HG02938 (cell line): Measurements from ENCODE around the gene SLC12A7.

ENCODE experiments used
- ATAC-seq: cut with Tn5 transposase; IDR thresholded peaks from one replicate; pipeline ENCODE4 v1.9.1; 2021; ENCODE audit warnings: mild to moderate bottlenecking, moderate library complexity; ENCODE audit not compliant: unreplicated experiment

The SLC12A7 gene

DNA sequence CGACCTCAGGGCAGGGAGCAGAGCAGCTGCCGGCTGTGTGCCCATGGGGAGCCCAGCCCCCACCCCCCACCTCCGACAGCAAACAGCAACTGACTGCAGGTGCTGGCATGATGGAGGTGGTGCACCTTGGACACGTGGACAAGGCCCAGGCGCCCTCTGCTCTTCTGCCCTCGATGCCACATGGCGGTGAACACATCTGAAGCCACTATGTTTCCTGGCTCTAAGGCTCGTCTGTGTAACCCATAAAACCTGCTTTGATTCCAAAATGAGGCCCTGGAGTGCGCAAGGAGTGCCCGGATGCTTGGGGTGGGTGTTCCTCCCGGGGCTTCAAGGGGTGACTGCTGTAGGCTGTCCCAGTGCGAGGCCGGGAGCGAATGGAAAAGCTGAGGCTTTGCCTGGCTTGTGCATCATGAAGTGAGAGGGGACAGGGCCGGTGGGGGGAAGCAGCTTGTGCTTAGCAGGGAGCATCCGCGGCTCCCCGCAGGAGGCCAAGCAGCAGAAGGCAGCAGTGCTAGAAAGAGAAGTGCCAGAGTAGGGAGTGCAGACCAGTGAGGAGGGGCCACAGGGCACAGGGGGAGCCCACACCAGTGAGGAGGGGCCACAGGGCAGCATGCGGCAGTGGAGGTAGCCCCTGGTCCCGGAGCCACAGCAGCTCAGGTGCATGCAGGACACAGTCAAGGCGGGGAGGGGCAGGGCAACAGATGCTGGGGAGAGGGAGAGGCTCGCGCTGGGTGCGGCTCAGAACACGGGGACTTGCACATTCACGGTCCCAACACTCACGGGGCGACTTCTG, 73.2 kb downstream of the SLC12A7 start:
- ATAC-seq: no peak

DNA sequence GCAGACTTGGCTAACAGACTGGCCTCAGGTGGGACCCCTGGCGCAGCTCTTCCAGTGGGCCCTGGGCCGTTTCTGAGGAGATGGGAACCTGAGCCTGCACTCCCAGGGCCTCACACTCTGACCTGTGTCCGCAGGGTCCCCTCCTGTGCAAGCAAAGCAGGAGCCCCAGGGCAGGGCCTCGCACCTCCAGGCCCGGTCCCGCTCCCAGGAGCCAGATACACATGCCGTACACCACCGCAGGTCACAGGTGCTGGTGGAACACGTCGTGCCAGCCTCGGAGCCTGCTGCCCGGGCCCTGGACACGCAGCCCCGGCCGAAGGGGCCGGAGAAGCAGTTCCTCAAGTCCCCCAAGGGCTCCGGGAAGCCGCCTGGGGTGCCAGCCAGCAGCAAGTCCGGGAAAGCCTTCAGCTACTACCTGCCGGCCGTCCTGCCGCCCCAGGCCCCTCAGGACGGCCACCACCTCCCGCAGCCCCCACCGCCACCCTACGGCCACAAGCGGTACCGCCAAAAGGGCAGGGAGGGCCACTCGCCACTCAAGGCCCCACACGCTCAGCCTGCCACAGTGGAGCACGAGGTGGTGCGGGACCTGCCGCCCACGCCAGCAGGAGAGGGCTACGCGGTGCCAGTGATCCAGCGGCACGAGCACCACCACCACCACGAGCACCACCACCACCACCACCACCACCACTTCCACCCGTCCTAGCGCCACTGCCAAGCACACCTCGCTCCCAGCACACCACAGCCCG, 74.0 kb downstream of the SLC12A7 start:
- no peak for ATAC-seq

DNA sequence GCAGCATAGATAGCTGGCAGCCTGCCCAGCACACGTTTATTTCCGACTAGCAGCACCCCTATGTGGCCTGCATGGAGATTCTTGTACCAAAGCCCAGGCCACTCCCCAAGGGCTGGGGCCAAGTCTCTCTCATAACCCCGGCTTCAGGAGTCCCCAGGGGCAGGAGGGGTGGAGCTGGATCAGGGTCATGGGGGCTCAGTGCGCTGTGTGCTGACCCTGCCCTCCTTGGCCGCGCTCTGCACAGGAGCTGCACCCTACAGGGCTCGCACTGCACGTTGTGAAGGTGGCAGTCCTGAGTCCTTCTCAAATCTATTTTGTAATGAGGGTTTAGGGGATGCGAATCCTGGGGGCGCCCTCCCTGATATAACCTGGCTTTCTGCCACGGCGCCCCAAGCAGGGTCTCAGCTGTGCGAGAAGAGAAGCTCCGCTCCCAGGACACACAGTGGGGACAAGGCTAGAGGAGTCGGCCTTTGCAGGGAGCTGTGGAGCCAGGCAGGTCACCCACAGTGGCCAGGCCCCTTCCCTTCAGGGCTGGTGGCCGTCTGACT, 74.7 kb downstream of the SLC12A7 start:
- no peak for ATAC-seq

- ATAC-seq: no peak
These were observed 75.2 kb downstream of the SLC12A7 start for GRCh38 chr5:1036504-1037122.

DNA sequence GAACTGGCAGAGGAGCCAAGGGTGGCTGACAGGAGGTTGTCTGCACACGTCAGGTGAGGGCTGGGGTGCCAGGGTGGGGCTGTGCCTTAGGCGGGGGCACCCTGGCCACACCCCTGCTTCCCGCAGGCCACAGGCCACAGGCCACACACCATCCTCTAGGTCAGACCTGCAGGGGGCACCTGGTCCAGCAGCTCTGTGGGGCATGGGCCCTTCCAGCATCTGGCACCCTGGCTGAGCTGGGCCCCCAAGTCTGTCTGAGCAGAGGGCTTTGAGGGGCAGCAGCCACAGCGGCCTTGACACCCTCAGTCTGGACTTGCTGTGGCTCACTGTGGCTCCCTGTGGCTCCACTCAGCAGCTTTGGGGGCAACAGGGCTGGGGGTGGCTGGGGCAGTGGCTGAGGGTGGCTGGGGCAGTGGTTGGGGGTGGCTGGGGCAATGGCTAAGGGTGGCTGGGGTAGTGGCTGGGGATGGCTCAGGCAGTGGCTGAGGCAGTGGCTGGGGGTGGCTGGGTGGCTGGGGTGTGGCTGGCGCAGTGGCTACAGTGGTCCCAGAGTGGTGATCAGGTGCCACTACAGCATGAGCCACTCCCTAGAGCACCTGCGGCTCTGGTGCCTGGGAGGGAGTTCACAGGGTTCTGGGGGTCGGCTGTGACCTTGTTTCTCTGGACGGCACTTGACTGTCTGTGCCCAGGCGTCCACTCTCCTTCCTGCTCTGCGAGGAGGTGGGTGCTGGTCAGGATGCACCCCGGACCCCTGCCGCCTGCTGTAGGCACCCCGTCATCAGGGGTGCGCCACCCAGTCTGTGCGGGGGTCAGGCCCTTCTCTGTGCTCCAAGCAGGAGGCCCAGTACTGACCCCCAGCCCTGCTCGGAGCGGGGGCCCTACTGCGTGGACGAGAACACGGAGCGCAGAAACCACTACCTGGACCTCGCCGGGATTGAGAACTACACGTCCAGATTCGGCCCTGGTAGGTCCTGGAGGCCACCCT, 76.2 kb downstream of the SLC12A7 start:
- no peak for ATAC-seq

DNA sequence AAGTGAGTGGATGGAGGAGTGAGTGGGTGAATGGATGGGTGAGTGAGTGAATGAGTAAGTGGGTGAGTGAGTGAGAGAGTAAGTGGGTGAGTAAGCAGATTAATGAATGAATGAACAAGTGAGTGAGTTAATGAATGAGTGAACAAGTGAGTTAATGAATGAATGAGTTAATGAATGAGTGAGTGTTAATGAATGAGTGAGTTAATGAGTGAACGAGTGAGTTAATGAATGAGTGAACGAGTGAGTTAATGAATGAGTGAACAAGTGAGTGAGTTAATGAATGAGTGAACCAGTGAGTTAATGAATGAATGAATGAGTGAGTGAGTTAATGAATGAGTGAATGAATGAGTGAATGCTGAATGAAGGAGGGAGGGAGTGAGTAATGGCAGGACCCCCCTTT, 76.9 kb downstream of the SLC12A7 start:
- no peak for ATAC-seq

DNA sequence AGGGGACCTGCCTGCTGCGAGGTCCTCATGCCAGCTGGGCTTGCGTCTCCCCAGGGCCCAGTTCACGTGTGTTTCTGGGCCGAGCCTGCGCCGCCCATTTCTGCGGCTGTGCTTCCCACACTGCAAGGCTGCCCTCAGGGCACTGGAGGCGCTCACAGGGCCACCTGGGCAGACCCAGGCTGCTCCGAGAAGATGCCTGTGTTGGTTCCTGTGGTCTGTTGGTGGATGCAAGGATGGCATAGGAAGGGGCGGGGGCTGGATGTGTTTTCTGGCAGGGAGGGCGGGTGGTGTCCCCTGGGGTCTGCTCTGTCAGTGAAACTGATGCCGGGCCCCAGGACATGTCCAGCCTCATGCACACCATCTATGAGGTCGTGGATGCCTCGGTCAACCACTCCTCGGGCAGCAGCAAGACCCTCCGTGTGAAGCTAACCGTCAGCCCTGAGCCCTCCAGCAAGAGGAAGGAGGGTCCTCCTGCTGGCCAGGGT, 77.4 kb downstream of the SLC12A7 start:
- ATAC-seq: no peak

DNA sequence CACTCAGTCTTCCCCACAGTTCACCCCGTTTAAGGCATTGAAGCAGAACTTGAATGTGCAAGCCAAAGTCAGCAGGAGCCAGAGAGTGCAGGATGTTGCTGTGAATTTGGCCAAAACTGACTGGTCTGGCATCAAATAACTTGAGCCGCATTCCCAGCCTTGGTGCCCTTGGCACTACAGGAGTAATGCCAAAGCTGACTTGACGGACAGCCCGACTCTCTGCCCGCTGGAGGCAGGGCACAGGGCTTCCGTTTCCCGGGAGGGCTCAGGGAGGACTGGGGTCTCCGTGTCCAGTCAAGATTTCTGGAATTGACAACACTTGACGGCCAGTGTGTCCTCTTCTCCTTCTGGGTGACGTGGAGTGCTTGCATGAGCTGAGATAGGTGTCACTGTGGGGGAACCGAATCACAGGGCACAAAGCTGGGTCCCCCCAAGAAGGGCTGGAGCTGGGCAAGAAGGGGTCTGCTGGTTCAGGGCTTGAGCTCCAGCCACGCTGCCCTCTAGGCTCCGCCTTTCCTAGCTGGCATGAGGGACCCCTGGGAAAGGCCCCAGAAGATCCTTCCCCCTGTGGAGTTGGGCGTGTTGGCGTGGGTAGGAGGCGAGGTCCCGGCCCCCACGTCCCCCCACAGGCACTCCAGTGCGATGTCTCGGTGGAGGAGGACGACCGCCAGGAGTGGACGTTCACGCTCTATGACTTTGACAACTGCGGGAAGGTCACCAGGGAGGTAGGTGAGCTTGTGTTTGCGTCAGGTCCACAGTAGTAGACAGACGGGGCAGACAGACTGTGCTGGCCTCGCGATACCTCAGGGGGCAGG, 78.0 kb downstream of the SLC12A7 start:
- ATAC-seq: no peak

DNA sequence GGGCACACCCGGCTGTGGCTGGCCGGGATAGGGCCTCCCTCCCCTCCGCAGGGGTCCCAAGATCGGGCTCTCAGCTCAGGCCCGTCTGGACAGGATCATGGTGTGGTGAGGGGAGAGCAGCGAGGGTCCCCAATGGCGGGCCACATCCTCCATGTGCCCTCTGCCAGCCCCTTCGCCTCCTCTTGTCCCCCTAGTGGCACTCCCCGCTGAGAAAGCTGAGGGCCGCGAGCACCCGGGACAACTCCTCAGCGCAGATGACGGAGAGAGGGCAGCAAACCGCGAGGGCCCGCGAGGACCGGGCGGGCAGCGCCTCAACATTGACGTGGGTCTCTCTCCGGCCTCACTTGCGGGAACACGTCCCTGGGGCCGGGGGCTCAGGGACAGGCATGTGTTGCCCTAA, 78.7 kb downstream of the SLC12A7 start:
- no peak for ATAC-seq

- no peak for ATAC-seq
These were observed 79.3 kb downstream of the SLC12A7 start for GRCh38 chr5:1032551-1033027.

GRCh38 chr5:1032011-1032410, 79.9 kb downstream of the SLC12A7 start:
- ATAC-seq: no peak

GRCh38 chr5:1031306-1031959, 80.4 kb downstream of the SLC12A7 start:
- no peak for ATAC-seq

- ATAC-seq: no peak
These were observed 81.0 kb downstream of the SLC12A7 start for GRCh38 chr5:1030801-1031271.

GRCh38 chr5:1029945-1030625, 81.8 kb downstream of the SLC12A7 start:
- no peak for ATAC-seq

GRCh38 chr5:1029282-1029944, 82.5 kb downstream of the SLC12A7 start:
- no peak for ATAC-seq

- ATAC-seq: no peak
These were observed 83.2 kb downstream of the SLC12A7 start for GRCh38 chr5:1028481-1029281.
